Panc1 (cell line): ENCODE data around the gene STRIP1.

ENCODE experiments used
- TF ChIP-seq, protein P1 (sequence below): fragments of 450-650 bp; IDR thresholded peaks from 2 replicates; pipeline ENCODE4 v1.5.1; 2017; ENCODE audit warnings: mild to moderate bottlenecking
- TF ChIP-seq, protein P2 (sequence below), 2 experiments: IDR thresholded peaks; 2 replicates each; pipeline ENCODE4 v1.6.1; 2011 to 2012; ENCODE audit warnings: low read depth in 2 of 2, control low read depth in 1 of 2, low read length in 1 of 2, mild to moderate bottlenecking in 1 of 2, moderate library complexity in 1 of 2; ENCODE audit not compliant: insufficient read depth in 1 of 2

DNA sequence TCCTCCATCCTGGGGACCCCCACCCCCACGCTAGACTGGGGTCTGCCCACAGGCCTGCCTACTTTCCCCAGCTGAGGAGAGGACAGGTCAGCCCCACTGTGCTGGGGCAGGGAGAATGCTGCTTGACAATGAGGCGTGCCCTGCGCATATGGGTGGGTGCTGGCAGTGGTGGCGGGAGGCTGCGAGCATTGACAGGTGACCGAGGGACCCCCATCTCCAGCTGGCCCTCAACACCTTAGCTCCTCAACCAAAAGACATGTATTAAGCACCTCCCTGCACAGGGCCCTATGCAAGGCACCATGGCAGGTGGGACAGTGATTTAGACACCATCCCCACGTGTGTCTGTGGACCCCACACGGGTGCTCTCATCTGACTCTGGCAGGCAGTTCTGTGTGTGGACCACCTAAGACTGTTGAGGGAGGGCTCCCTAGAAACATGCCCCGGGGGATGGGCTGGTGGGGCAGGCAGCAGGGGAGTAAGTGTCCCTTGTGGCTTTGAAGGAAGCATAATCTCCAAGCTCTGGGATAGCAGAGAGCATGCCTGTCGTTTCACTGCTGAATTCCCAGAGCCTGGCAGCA is 54.4 kb downstream of the STRIP1 start:
- TF ChIP-seq, protein P1, sequence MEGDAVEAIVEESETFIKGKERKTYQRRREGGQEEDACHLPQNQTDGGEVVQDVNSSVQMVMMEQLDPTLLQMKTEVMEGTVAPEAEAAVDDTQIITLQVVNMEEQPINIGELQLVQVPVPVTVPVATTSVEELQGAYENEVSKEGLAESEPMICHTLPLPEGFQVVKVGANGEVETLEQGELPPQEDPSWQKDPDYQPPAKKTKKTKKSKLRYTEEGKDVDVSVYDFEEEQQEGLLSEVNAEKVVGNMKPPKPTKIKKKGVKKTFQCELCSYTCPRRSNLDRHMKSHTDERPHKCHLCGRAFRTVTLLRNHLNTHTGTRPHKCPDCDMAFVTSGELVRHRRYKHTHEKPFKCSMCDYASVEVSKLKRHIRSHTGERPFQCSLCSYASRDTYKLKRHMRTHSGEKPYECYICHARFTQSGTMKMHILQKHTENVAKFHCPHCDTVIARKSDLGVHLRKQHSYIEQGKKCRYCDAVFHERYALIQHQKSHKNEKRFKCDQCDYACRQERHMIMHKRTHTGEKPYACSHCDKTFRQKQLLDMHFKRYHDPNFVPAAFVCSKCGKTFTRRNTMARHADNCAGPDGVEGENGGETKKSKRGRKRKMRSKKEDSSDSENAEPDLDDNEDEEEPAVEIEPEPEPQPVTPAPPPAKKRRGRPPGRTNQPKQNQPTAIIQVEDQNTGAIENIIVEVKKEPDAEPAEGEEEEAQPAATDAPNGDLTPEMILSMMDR, result no peak
- TF ChIP-seq, protein P2, sequence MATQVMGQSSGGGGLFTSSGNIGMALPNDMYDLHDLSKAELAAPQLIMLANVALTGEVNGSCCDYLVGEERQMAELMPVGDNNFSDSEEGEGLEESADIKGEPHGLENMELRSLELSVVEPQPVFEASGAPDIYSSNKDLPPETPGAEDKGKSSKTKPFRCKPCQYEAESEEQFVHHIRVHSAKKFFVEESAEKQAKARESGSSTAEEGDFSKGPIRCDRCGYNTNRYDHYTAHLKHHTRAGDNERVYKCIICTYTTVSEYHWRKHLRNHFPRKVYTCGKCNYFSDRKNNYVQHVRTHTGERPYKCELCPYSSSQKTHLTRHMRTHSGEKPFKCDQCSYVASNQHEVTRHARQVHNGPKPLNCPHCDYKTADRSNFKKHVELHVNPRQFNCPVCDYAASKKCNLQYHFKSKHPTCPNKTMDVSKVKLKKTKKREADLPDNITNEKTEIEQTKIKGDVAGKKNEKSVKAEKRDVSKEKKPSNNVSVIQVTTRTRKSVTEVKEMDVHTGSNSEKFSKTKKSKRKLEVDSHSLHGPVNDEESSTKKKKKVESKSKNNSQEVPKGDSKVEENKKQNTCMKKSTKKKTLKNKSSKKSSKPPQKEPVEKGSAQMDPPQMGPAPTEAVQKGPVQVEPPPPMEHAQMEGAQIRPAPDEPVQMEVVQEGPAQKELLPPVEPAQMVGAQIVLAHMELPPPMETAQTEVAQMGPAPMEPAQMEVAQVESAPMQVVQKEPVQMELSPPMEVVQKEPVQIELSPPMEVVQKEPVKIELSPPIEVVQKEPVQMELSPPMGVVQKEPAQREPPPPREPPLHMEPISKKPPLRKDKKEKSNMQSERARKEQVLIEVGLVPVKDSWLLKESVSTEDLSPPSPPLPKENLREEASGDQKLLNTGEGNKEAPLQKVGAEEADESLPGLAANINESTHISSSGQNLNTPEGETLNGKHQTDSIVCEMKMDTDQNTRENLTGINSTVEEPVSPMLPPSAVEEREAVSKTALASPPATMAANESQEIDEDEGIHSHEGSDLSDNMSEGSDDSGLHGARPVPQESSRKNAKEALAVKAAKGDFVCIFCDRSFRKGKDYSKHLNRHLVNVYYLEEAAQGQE (IDR thresholded peaks at IDR 0.05; ENCODE audit: insufficient read depth in 1 of 2, low read depth in 2 of 2, low read length in 1 of 2), result no peak
